GM18861 (cell line): ENCODE data around the gene THRB.
"Not testable (repeated sequence)": the region's sequence is repeated elsewhere in the genome, so short reads cannot be mapped to it uniquely, and the experiment has no call there.

Experiments
- ATAC-seq: cut with Tn5 transposase; IDR thresholded peaks from one replicate; pipeline ENCODE4 v1.9.1; 2021; ENCODE audit not compliant: unreplicated experiment

THRB gene

GRCh38 chr3:24133436-24133835, 361.2 kb downstream of the THRB start:
- ATAC-seq, result no peak

- ATAC-seq, result no peak
Measured at GRCh38 chr3:24129549-24129948, 365.1 kb downstream of the THRB start.

- no peak for ATAC-seq
Measured at GRCh38 chr3:24128199-24129005, 366.2 kb downstream of the THRB start.

DNA sequence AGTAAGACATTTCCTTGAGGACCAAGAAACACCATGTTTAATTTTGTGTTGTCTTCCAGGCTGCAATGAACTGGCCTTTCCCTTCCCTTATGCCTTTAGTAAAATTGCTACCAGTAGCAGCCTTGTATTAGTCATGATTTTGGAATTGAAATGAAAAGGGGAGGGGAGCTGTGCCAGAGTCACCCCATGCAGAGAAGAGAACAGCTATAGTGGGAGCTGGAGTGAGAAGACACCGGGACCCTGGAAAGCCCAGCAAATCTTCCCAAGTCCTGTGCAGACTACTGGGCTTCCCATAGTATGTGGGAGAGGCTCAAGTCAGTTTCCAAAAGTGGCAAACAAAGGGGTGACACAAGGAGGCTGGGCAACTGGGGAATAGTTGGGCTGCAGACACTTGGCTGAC, 371.1 kb downstream of the THRB start:
- ATAC-seq, result no peak

- ATAC-seq, result no peak
Measured at GRCh38 chr3:24120434-24120833, 374.2 kb downstream of the THRB start.

- no peak for ATAC-seq
Measured at GRCh38 chr3:24119321-24119751, 375.3 kb downstream of the THRB start.

DNA sequence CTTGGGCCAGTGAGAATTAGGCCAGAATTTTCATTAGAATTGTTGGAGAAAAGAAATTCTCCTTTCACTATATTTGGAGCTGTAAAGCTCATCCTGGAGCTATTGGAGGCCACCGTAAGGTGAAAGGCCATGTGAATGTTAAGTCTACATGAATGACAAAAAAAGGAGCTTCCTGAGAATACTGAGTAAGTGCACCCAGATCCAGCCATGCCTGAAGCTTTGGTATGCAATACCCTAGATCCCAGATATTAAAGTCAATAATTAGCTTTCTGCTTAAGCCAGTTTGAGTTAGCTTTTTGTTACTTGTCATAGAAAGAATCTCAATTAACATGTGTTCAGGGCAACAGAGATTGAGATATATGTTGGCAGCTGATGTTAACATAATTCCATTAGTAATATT, 377.1 kb downstream of the THRB start:
- ATAC-seq, result no peak

GRCh38 chr3:24111711-24112110, 382.9 kb downstream of the THRB start:
- ATAC-seq, result no peak

DNA sequence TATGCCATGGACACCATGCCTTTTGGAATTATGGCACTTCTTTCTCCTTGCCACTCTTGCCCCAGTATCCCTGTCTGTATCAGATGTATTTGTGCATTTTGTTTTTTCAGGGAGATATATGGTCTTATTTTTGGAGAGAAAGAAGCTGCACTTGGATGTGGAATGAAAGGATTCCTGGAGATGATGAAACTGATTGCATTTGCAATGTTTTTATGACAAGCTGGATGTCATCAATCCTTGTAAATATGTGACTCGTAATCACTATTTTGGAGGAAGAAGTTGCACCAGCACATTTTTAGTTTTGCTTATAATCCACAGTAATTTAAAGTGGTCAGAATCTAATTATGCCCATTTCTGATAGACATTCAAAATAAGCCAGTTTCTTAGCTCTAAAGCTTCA, 384.6 kb downstream of the THRB start:
- ATAC-seq, result no peak

- ATAC-seq, result no peak
Measured at GRCh38 chr3:24101676-24102168, 392.9 kb downstream of the THRB start.

- ATAC-seq, result no peak
Measured at GRCh38 chr3:24100696-24101402, 393.8 kb downstream of the THRB start.

DNA sequence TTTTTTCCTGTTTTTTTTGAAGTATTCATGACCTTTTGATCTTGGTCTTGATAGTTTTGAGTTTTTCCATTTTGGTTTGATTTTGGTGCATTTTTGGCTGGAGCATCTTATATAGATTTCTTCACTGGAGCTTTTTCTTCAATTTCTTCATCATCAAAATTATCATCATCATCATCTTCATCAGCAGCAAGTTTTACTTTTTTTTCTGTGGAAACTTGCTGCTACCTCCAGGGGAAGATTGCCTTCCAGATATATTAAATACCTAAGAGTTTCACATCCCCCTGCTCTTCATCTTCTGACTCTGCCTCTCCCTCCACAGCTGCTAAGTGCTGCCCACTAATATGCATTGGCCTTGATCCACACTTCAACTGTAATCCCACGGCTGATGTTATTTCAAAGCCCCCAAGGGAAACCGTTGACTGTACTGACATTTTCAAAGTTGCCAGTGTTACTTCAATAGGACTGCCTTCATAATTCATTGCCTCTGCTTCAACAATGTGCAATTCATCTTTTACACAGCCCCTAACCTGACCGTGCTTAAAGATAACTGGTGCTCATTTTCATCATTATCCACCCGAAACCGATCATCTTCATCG, 397.9 kb downstream of the THRB start:
- no peak for ATAC-seq

GRCh38 chr3:24096271-24096670, 398.4 kb downstream of the THRB start:
- ATAC-seq, result no peak

- ATAC-seq, result not testable (repeated sequence)
Measured at GRCh38 chr3:24094818-24095217, 399.8 kb downstream of the THRB start.

DNA sequence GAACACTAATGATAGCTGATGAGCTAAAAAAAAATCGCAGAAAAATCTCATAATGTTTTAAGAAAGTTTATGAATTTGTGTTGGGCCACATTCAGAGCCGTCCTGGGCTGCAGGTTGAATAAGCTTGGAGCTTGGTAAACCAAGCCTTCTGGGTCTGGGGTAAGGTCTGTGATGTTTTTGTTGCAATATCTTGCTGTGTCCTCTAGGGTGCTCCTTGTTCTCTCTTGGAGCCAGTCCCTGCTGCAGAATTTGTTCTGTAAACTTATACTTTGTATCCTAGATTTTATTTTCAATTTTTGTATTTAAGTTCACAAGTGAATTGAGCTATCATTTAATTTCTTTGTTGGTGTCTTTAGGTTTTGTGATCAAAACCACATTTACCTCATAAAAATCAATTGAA, 405.9 kb downstream of the THRB start:
- peak; percentile 89 for ATAC-seq

GRCh38 chr3:24087469-24087868, 407.2 kb downstream of the THRB start:
- ATAC-seq, result no peak

DNA sequence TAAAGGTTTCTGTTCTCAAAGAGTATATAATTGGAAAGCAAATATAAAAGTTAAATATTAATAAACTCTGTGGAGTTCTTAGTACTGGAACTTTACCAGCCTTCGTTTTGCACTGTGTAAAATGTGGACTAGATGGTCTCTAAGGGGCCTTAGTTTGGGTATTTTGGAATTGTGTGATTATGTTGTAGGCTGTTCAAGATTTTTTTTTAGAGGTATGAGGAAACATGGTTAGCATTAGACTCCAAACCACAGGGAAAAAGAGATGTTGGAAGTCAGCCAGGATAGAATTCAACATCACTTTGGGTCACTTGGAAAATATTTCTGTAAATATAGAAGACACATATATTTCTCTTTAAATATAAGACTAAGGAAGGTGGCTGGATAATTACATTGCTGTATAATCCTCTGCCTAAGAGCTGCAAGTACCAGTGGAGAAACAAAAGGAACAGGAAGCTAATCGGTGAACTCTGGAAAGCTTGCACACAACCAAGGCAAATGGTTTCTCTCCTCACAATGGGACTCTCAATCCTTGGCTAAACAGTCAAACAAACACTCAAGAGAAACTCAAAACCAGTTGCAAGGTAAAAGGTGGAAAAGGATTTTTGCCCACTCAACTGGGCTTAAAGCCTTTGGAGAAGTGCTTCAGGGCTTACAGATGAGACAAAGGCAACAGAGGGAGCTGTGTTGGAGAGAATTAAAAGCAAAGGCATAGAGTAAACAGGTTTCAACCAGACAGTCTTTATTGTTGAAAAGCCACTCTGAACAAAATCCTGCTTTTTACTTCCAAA, 407.8 kb downstream of the THRB start:
- no peak for ATAC-seq

DNA sequence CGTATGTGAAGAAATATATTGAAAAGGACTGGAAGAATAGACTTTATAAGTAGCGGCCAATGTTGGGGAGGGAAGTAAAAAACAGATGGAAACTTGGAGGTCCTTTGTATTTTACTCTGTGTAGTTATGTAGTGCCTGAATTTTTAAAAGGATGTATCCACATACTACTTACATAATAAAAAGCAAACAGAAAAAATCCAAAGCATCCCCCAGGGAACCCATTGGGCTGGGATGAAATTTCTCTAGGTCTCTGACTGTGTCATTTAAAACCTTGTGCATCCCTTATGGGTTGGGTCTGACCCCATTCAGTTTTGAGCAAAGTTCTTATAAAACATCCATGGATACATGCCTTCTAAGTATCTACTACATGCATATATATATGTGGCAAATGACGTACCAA, 408.4 kb downstream of the THRB start:
- no peak for ATAC-seq

GRCh38 chr3:24072193-24072592, 422.5 kb downstream of the THRB start:
- ATAC-seq, result no peak

- no peak for ATAC-seq
Measured at GRCh38 chr3:24069045-24069444, 425.6 kb downstream of the THRB start.

GRCh38 chr3:24067483-24067882, 427.2 kb downstream of the THRB start:
- ATAC-seq, result no peak
